DND-41 (cell line): ENCODE data around the gene HINT3.

ENCODE experiments used
- CTCF ChIP-seq: IDR thresholded peaks from 2 replicates; pipeline ENCODE4 v1.5.1; 2012; ENCODE audit warnings: borderline replicate concordance, low read length, moderate library complexity, mild to moderate bottlenecking; ENCODE audit not compliant: poor library complexity, severe bottlenecking; ENCODE audit errors: extremely low read depth
- EZH2 ChIP-seq: IDR thresholded peaks from 3 replicates; pipeline ENCODE4 v1.6.1; 2012; ENCODE audit warnings: borderline replicate concordance, low read depth, mild to moderate bottlenecking, moderate library complexity, low read length, inconsistent platforms; ENCODE audit not compliant: severe bottlenecking

GRCh38 chr6:125957845-125958244, 1.3 kb downstream of the HINT3 start:
- TF ChIP-seq CTCF, result no peak
- no peak for TF ChIP-seq EZH2
